HEK293 (cell line): Measurements from ENCODE around the gene TMUB1.
A peak's percentile ranks its signal among the peaks of the same experiment; 100 is the strongest.

ENCODE experiments used
- GLI4 ChIP-seq: fragments of 450-650 bp; formaldehyde crosslinking; IDR thresholded peaks from 2 replicates; pipeline ENCODE4 v1.5.1; 2016; ENCODE audit warnings: missing biosample characterization, missing genetic modification characterization
- IKZF3 ChIP-seq: fragments of 450-650 bp; IDR thresholded peaks from 2 replicates; pipeline ENCODE4 v1.5.0; 2018; ENCODE audit warnings: missing biosample characterization, mild to moderate bottlenecking, missing genetic modification characterization, moderate library complexity
- SETDB1 ChIP-seq: IDR thresholded peaks from one replicate; pipeline ENCODE4 v1.6.1; 2017; ENCODE audit warnings: mild to moderate bottlenecking, low read length, moderate library complexity, mixed read lengths; ENCODE audit not compliant: insufficient read length
- SP3 ChIP-seq: fragments of 450-650 bp; formaldehyde crosslinking; IDR thresholded peaks from 2 replicates; pipeline ENCODE4 v1.5.1; 2016; ENCODE audit warnings: missing biosample characterization, missing genetic modification characterization
- ZBTB48 ChIP-seq: fragments of 450-650 bp; formaldehyde crosslinking; IDR thresholded peaks from 2 replicates; pipeline ENCODE4 v1.5.1; 2016; ENCODE audit warnings: missing biosample characterization, missing genetic modification characterization
- ZFP69B ChIP-seq: fragments of 450-650 bp; formaldehyde crosslinking; IDR thresholded peaks from 2 replicates; pipeline ENCODE4 v1.5.1; 2016; ENCODE audit warnings: missing biosample characterization, missing genetic modification characterization
- ZNF114 ChIP-seq: fragments of 450-650 bp; formaldehyde crosslinking; IDR thresholded peaks from 2 replicates; pipeline ENCODE4 v1.5.0; 2017; ENCODE audit warnings: missing biosample characterization, missing genetic modification characterization
- ZNF157 ChIP-seq: fragments of 450-650 bp; formaldehyde crosslinking; IDR thresholded peaks from 2 replicates; pipeline ENCODE4 v1.5.1; 2016; ENCODE audit warnings: missing biosample characterization, missing genetic modification characterization
- ZNF175 ChIP-seq: fragments of 450-650 bp; formaldehyde crosslinking; IDR thresholded peaks from 2 replicates; pipeline ENCODE4 v1.5.1; 2016; ENCODE audit warnings: missing biosample characterization, missing genetic modification characterization
- ZNF202 ChIP-seq: fragments of 450-650 bp; formaldehyde crosslinking; IDR thresholded peaks from 2 replicates; pipeline ENCODE4 v1.5.1; 2016; ENCODE audit warnings: missing biosample characterization, missing genetic modification characterization, borderline replicate concordance
- ZNF214 ChIP-seq: fragments of 450-650 bp; formaldehyde crosslinking; IDR thresholded peaks from 2 replicates; pipeline ENCODE4 v1.5.1; 2017; ENCODE audit warnings: missing biosample characterization, mild to moderate bottlenecking, missing genetic modification characterization, borderline replicate concordance
- ZNF239 ChIP-seq: fragments of 450-650 bp; formaldehyde crosslinking; IDR thresholded peaks from 2 replicates; pipeline ENCODE4 v1.5.1; 2016; ENCODE audit warnings: missing biosample characterization, missing genetic modification characterization
- ZNF266 ChIP-seq: fragments of 450-650 bp; formaldehyde crosslinking; IDR thresholded peaks from 2 replicates; pipeline ENCODE4 v1.5.1; 2016; ENCODE audit warnings: missing biosample characterization, missing genetic modification characterization, low read depth
- ZNF350 ChIP-seq: fragments of 450-650 bp; formaldehyde crosslinking; IDR thresholded peaks from 2 replicates; pipeline ENCODE4 v1.5.0; 2017; ENCODE audit warnings: missing biosample characterization, mild to moderate bottlenecking, missing genetic modification characterization
- ZNF354C ChIP-seq: fragments of 450-650 bp; formaldehyde crosslinking; IDR thresholded peaks from 2 replicates; pipeline ENCODE4 v1.5.1; 2016; ENCODE audit warnings: missing biosample characterization, missing genetic modification characterization, low read depth, borderline replicate concordance
- ZNF549 ChIP-seq: fragments of 450-650 bp; IDR thresholded peaks from 2 replicates; pipeline ENCODE4 v1.5.1; 2018; ENCODE audit warnings: missing biosample characterization, missing genetic modification characterization, mild to moderate bottlenecking, inconsistent platforms, moderate library complexity
- ZNF560 ChIP-seq: fragments of 450-650 bp; formaldehyde crosslinking; IDR thresholded peaks from 2 replicates; pipeline ENCODE4 v1.5.1; 2017; ENCODE audit warnings: missing biosample characterization, missing genetic modification characterization, borderline replicate concordance
- ZNF585B ChIP-seq: fragments of 450-650 bp; formaldehyde crosslinking; IDR thresholded peaks from 2 replicates; pipeline ENCODE4 v1.5.1; 2016; ENCODE audit warnings: missing biosample characterization, missing genetic modification characterization
- ZNF654 ChIP-seq: fragments of 450-650 bp; formaldehyde crosslinking; IDR thresholded peaks from 2 replicates; pipeline ENCODE4 v1.5.1; 2016; ENCODE audit warnings: low read depth, missing biosample characterization, missing genetic modification characterization
- ZNF658 ChIP-seq: fragments of 450-650 bp; formaldehyde crosslinking; IDR thresholded peaks from 2 replicates; pipeline ENCODE4; 2016; ENCODE audit warnings: missing biosample characterization, missing genetic modification characterization
- ZNF701 ChIP-seq: fragments of 450-650 bp; formaldehyde crosslinking; IDR thresholded peaks from 2 replicates; pipeline ENCODE4 v1.5.1; 2016; ENCODE audit warnings: missing biosample characterization, missing genetic modification characterization
- ZNF76 ChIP-seq: fragments of 450-650 bp; formaldehyde crosslinking; IDR thresholded peaks from 2 replicates; pipeline ENCODE4; 2016; ENCODE audit warnings: low read depth, missing biosample characterization, missing genetic modification characterization, borderline replicate concordance
- ZNF768 ChIP-seq: fragments of 450-650 bp; formaldehyde crosslinking; IDR thresholded peaks from 2 replicates; pipeline ENCODE4 v1.5.1; 2018; ENCODE audit warnings: missing biosample characterization, mild to moderate bottlenecking, missing genetic modification characterization
- ZSCAN30 ChIP-seq: fragments of 450-650 bp; IDR thresholded peaks from 2 replicates; pipeline ENCODE4 v1.5.1; 2018; ENCODE audit warnings: missing biosample characterization, mild to moderate bottlenecking, missing genetic modification characterization, moderate library complexity
- TF ChIP-seq, protein P1 (sequence below): fragments of 450-650 bp; formaldehyde crosslinking; IDR thresholded peaks from 2 replicates; pipeline ENCODE4 v1.5.1; 2016; ENCODE audit warnings: missing biosample characterization, missing genetic modification characterization
- TF ChIP-seq, protein P2 (sequence below): fragments of 450-650 bp; formaldehyde crosslinking; IDR thresholded peaks from 2 replicates; pipeline ENCODE4 v1.5.1; 2016; ENCODE audit warnings: missing biosample characterization, missing genetic modification characterization
- TF ChIP-seq, protein P3 (sequence below): fragments of 450-650 bp; formaldehyde crosslinking; IDR thresholded peaks from 2 replicates; pipeline ENCODE4 v1.5.1; 2016; ENCODE audit warnings: missing biosample characterization, missing genetic modification characterization, low read depth
- TF ChIP-seq, protein P4 (sequence below): fragments of 450-650 bp; formaldehyde crosslinking; IDR thresholded peaks from 2 replicates; pipeline ENCODE4 v1.5.1; 2016; ENCODE audit warnings: missing biosample characterization, missing genetic modification characterization

Gene TMUB1

DNA sequence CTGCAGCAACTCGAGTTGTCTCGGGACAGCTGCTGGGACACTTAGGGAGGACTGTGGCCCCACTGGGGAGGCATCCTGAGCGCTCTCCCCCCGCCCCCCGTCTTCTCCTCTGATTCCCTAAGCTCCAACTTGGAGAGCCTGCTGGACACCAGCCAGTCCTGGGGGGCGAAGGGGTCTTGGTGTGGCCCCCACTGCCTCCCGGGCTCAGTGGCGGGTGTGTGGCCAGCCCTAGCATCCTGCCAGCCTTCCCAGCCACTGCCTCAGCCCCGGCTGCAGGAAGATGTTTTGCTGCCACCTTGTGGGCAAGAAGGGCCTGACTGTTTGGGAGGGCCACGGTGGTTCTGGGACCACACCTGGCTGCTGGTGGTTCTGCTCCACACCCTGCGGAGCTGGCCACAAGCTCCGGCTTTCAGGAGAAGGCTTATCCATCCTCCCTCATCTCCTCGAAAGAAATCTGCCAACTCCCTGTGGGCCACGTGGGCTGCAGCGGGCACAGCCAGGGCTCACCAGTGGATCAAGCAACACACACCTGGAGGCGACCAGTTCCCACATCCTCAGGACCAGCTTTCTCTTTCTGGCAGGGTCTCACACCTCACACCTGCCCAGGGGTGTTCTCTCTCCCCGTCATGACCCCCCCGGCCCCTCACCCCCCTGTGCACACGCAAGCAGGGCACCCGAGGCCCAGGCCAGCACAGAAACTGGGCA is 27.8 kb upstream of the TMUB1 start (continued):
- TF ChIP-seq, protein P1, sequence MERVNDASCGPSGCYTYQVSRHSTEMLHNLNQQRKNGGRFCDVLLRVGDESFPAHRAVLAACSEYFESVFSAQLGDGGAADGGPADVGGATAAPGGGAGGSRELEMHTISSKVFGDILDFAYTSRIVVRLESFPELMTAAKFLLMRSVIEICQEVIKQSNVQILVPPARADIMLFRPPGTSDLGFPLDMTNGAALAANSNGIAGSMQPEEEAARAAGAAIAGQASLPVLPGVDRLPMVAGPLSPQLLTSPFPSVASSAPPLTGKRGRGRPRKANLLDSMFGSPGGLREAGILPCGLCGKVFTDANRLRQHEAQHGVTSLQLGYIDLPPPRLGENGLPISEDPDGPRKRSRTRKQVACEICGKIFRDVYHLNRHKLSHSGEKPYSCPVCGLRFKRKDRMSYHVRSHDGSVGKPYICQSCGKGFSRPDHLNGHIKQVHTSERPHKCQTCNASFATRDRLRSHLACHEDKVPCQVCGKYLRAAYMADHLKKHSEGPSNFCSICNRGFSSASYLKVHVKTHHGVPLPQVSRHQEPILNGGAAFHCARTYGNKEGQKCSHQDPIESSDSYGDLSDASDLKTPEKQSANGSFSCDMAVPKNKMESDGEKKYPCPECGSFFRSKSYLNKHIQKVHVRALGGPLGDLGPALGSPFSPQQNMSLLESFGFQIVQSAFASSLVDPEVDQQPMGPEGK (tag by site-specific recombination): peak; percentile 95
- TF ChIP-seq ZNF658 (tag by site-specific recombination) (no peak), ZNF560 (tag by site-specific recombination) (no peak), GLI4 (tag by site-specific recombination) (no peak), ZNF549 (tag by site-specific recombination) (no peak), ZSCAN30 (peak; percentile 93), ZBTB48 (tag by site-specific recombination) (0 out of 2 replicates have a peak, but pooled peaks have one; percentile 46), IKZF3 (tag by site-specific recombination) (no peak), ZNF76 (no peak), ZNF114 (tag by site-specific recombination) (no peak), ZNF768 (no peak), ZNF354C (no peak), ZNF701 (no peak), ZFP69B (0 out of 2 replicates have a peak, but pooled peaks have one; percentile 12), ZNF202 (tag by site-specific recombination) (no peak), ZNF350 (no peak), ZNF585B (no peak), SP3 (tag by site-specific recombination) (no peak), ZNF157 (tag by site-specific recombination) (no peak), ZNF214 (tag by site-specific recombination) (no peak), ZNF239 (tag by site-specific recombination) (no peak), ZNF175 (tag by site-specific recombination) (no peak), ZNF266 (tag by site-specific recombination) (no peak), ZNF654 (tag by site-specific recombination) (peak; percentile 92), SETDB1 (no peak)
- TF ChIP-seq, protein P2, sequence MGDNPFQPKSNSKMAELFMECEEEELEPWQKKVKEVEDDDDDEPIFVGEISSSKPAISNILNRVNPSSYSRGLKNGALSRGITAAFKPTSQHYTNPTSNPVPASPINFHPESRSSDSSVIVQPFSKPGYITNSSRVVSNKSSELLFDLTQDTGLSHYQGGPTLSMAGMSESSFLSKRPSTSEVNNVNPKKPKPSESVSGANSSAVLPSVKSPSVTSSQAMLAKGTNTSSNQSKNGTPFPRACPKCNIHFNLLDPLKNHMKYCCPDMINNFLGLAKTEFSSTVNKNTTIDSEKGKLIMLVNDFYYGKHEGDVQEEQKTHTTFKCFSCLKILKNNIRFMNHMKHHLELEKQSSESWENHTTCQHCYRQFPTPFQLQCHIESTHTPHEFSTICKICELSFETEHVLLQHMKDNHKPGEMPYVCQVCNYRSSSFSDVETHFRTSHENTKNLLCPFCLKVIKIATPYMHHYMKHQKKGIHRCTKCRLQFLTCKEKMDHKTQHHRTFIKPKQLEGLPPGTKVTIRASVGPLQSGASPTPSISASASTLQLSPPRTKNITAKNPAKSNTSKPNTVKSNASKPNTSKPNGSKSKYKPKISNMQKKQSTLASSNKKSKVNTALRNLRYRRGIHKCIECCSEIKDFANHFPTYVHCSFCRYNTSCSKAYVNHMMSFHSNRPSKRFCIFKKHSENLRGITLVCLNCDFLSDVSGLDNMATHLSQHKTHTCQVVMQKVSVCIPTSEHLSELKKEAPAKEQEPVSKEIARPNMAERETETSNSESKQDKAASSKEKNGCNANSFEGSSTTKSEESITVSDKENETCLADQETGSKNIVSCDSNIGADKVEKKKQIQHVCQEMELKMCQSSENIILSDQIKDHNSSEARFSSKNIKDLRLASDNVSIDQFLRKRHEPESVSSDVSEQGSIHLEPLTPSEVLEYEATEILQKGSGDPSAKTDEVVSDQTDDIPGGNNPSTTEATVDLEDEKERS (tag by site-specific recombination): no peak
- TF ChIP-seq, protein P3, sequence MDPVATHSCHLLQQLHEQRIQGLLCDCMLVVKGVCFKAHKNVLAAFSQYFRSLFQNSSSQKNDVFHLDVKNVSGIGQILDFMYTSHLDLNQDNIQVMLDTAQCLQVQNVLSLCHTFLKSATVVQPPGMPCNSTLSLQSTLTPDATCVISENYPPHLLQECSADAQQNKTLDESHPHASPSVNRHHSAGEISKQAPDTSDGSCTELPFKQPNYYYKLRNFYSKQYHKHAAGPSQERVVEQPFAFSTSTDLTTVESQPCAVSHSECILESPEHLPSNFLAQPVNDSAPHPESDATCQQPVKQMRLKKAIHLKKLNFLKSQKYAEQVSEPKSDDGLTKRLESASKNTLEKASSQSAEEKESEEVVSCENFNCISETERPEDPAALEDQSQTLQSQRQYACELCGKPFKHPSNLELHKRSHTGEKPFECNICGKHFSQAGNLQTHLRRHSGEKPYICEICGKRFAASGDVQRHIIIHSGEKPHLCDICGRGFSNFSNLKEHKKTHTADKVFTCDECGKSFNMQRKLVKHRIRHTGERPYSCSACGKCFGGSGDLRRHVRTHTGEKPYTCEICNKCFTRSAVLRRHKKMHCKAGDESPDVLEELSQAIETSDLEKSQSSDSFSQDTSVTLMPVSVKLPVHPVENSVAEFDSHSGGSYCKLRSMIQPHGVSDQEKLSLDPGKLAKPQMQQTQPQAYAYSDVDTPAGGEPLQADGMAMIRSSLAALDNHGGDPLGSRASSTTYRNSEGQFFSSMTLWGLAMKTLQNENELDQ (tag by site-specific recombination): no peak
- TF ChIP-seq, protein P4, sequence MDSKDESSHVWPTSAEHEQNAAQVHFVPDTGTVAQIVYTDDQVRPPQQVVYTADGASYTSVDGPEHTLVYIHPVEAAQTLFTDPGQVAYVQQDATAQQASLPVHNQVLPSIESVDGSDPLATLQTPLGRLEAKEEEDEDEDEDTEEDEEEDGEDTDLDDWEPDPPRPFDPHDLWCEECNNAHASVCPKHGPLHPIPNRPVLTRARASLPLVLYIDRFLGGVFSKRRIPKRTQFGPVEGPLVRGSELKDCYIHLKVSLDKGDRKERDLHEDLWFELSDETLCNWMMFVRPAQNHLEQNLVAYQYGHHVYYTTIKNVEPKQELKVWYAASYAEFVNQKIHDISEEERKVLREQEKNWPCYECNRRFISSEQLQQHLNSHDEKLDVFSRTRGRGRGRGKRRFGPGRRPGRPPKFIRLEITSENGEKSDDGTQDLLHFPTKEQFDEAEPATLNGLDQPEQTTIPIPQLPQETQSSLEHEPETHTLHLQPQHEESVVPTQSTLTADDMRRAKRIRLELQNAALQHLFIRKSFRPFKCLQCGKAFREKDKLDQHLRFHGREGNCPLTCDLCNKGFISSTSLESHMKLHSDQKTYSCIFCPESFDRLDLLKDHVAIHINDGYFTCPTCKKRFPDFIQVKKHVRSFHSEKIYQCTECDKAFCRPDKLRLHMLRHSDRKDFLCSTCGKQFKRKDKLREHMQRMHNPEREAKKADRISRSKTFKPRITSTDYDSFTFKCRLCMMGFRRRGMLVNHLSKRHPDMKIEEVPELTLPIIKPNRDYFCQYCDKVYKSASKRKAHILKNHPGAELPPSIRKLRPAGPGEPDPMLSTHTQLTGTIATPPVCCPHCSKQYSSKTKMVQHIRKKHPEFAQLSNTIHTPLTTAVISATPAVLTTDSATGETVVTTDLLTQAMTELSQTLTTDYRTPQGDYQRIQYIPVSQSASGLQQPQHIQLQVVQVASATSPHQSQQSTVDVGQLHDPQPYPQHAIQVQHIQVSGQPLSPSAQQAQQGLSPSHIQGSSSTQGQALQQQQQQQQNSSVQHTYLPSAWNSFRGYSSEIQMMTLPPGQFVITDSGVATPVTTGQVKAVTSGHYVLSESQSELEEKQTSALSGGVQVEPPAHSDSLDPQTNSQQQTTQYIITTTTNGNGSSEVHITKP (tag by site-specific recombination): no peak
